ENCODE measurements around the gene BACE1. TPM values are rescaled to one million over a fixed set of nuclear protein-coding genes. Genes with fewer than 3 reads are reported as not detected.

Gene BACE1
- total RNA-seq, 1 experiment from 2014 or later: 2.0 TPM

DNA sequence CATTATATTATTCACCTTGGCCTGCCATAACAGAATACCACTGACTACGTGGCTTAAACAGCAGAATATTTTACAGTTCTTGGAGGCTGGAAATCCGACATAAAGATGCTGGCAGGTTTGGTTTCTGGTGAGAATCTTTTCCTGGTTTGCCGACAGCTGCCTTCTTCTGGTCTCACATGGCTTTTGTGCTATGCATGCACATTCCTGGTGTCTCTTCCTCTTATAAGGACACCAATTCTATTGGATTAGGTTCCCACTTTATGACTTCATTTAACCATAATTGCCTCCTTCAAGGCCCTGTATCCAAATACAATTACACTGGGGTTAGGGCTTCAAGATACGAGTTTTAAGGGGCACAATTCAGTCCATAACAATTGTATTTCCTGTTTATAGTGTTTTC is 66.5 kb downstream of the BACE1 start:
- DNase-seq (ENCODE audit: low read depth, low spot score): no peak
- in situ Hi-C loops (cut with HindIII; ENCODE audit: low pct_unique_long_range_greater_than_20kb, low sequenced_read_pairs): no loop called here

DNA sequence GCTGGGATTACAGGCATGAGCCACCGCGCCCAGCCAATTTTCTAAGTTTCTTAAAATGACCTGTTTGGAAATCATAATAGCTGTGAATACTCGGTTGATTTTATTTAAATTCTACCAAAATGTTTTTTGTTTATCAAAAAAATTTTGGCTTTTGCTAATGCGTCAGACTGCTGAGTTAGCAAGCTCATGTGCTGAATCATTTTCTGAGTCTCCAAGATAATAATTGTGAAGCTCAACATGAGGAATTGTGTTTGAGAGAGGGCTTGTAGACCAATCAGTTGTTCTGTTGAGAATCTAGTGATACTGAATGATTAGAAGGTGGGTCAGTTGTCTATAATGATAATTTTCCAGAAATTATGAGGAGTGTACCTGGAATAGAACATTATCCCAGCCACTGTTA is 67.7 kb downstream of the BACE1 start:
- DNase-seq (ENCODE audit: low read depth, low spot score): no peak
- in situ Hi-C loops (cut with HindIII; ENCODE audit: low pct_unique_long_range_greater_than_20kb, low sequenced_read_pairs): no loop called here

DNA sequence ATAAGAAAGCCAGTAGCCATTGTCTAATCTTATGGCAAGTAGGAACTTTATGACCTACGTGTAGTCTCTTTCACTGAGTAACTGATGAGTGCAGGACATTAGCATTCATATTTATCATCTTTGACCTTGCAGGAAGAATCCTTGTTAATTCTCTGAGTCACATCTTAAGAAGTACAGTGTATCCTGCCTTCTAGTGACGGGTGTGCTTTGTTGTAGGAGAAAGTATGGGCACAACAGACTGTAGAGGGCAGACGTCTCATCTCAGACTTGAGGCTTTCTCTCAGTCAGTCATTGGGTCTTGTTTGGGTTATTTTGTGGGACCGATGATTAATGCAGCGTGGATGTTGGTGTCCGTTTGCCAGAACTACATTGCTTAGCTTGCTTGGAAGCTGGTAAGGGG is 76.8 kb downstream of the BACE1 start:
- DNase-seq (ENCODE audit: low read depth, low spot score): peak; percentile 29
- in situ Hi-C loops (cut with HindIII; ENCODE audit: low pct_unique_long_range_greater_than_20kb, low sequenced_read_pairs): no loop called here

DNA sequence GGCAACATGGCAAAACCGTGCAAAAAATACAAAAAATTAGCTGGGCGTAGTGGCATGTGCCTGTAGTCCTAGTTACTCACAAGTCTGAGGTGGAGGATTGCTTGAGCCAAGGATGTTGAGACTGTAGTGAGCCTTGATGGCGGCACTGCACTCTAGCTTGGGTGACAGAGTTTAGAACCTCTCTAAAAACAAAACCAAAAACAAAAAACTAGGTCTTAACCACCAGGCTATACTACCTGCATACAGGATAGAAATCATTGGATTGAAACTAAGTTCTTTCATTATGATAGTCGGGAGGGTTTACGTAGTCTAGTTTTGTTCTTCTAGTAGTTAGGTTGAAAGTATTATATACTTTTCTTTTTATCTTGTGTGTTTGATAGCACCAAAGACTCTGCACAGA is 77.8 kb downstream of the BACE1 start:
- no peak for DNase-seq (ENCODE audit: low read depth, low spot score)
- in situ Hi-C loops (cut with HindIII; ENCODE audit: low pct_unique_long_range_greater_than_20kb, low sequenced_read_pairs): no loop called here

Small RNA genes within 50 kb of the gene (small RNA-seq; reads per million reads assigned to genes)
- gene RF00564: 0 reads per million in 2 experiments

Other genes with a start within 250 kb of the BACE1 start
- 8.7 and 9.2 TPM in 2 replicates for gene SIK3, start 217.8 kb downstream of the BACE1 start, total RNA-seq (2014; rRNA removed; shearing (Covaris generic))
- gene PAFAH1B2, start 172.0 kb downstream of the BACE1 start, total RNA-seq (2014; rRNA removed; shearing (Covaris generic)): 102 and 108 TPM in 2 replicates
- gene SIDT2, start 137.5 kb downstream of the BACE1 start, total RNA-seq (2014; rRNA removed; shearing (Covaris generic)): 9.8 and 11.4 TPM in 2 replicates
- gene TAGLN, start 116.9 kb downstream of the BACE1 start, total RNA-seq (2014; rRNA removed; shearing (Covaris generic)): 0.50 and 0.96 TPM in 2 replicates
- 14.8 and 16.0 TPM in 2 replicates for gene PCSK7, start 84.2 kb downstream of the BACE1 start, total RNA-seq (2014; rRNA removed; shearing (Covaris generic))
- 4.8 and 5.8 TPM in 2 replicates for gene RNF214, start 83.6 kb downstream of the BACE1 start, total RNA-seq (2014; rRNA removed; shearing (Covaris generic))
- gene BACE1-AS, start 24.9 kb downstream of the BACE1 start, total RNA-seq (2014; rRNA removed; shearing (Covaris generic)): 2.4 and 3.1 TPM in 2 replicates
- 20.5 and 22.9 TPM in 2 replicates for gene CEP164, start 11.6 kb upstream of the BACE1 start, total RNA-seq (2014; rRNA removed; shearing (Covaris generic))